A549 (cell line): Measurements from ENCODE around the gene TNFSF15. TPM values are rescaled to one million over a fixed set of nuclear protein-coding genes. Genes with fewer than 3 reads are reported as not detected.

Experiments
- ATAC-seq, 2 experiments: fragments of 200-7000 bp in 1 of 2; fragments of >200 bp in 1 of 2; cut with Nextera tagmentation in 1 of 2; cut with Tn5 transposase in 1 of 2; 3 replicates each; pipeline versions ENCODE4 v1.8.0 to v1.9.1; 2018 to 2020; ENCODE audit warnings: mild to moderate bottlenecking in 1 of 2, moderate library complexity in 1 of 2
- CTCF ChIA-PET: fragments of 300-600 bp; sonication (Branson Sonifier 250); formaldehyde crosslinking; extraction: SDS; loops from one replicate; lab custom pipeline; 2021; ENCODE audit warnings: antibody characterized with exemption, inconsistent platforms; lab: Yijun Ruan, JAX
- POLR2A ChIA-PET: fragments of 350-600 bp; formaldehyde crosslinking; extraction: SDS; loops from one replicate; lab custom pipeline; 2021; ENCODE audit warnings: antibody characterized with exemption, inconsistent platforms; lab: Yijun Ruan, JAX
- DNase-seq, 2 experiments: peaks; one replicate each; pipeline versions ENCODE4 v3.0.0 to v3.0.0-alpha.2; 2011 to 2016; ENCODE audit warnings: low read depth in 1 of 2, low spot score in 1 of 2
- FAIRE-seq: peaks from 2 replicates; lab custom pipeline; 2011; peaks lifted over from hg19 to GRCh38; lab: Jason Lieb, UNC
- H3K27ac ChIP-seq, 2 experiments: fragments of >200 bp; sonication (Bioruptor Twin); formaldehyde crosslinking; 3 replicates each; pipeline ENCODE4 v1.5.1; 2016 to 2017
- H3K4me1 ChIP-seq: fragments of >200 bp; sonication (Bioruptor Twin); formaldehyde crosslinking; 3 replicates; pipeline ENCODE4 v1.6.1; 2016
- H3K4me2 ChIP-seq: fragments of >200 bp; sonication (Bioruptor Twin); formaldehyde crosslinking; 3 replicates; pipeline ENCODE4 v1.6.1; 2016
- H3K4me3 ChIP-seq: fragments of >200 bp; sonication (Bioruptor Twin); formaldehyde crosslinking; 3 replicates; pipeline ENCODE4 v1.5.1; 2016
- H3K9me3 ChIP-seq: fragments of >200 bp; sonication (Bioruptor Twin); formaldehyde crosslinking; 3 replicates; pipeline ENCODE4 v1.6.1; 2016
- CEBPB ChIP-seq, 2 experiments: fragments of >200 bp in 1 of 2; sonication (Bioruptor Twin) in 1 of 2; formaldehyde crosslinking in 1 of 2; IDR thresholded peaks; 2 replicates each; pipeline ENCODE4 v1.6.1; 2012 to 2016
- CHD4 ChIP-seq: fragments of 200-600 bp; sonication (generic); IDR thresholded peaks from 2 replicates; pipeline ENCODE4 v1.6.1; 2016; ENCODE audit warnings: antibody characterized with exemption, mild to moderate bottlenecking, borderline replicate concordance
- E2F6 ChIP-seq: IDR thresholded peaks from 2 replicates; pipeline ENCODE4 v1.6.1; 2012; ENCODE audit warnings: low read depth, borderline replicate concordance
- EHMT2 ChIP-seq: fragments of 200-600 bp; sonication (generic); IDR thresholded peaks from 2 replicates; pipeline ENCODE4 v1.6.1; 2016; ENCODE audit warnings: antibody characterized with exemption, low read depth, mild to moderate bottlenecking, moderate library complexity
- ESRRA ChIP-seq: fragments of 150-350 bp; IDR thresholded peaks from 2 replicates; pipeline ENCODE4 v1.6.1; 2014; ENCODE audit warnings: mild to moderate bottlenecking, low read length, borderline replicate concordance
- GATA3 ChIP-seq: IDR thresholded peaks from 2 replicates; pipeline ENCODE4 v1.6.1; 2012; ENCODE audit warnings: borderline replicate concordance
- HDAC2 ChIP-seq: fragments of 200-600 bp; sonication (generic); IDR thresholded peaks from 2 replicates; pipeline ENCODE4 v1.6.1; 2016
- HOXA7 ChIP-seq: fragments of 250-450 bp; sonication (Bioruptor Pico); IDR thresholded peaks from 2 replicates; pipeline ENCODE4 v1.5.0; 2020; ENCODE audit warnings: mild to moderate bottlenecking, moderate library complexity
- HOXB5 ChIP-seq: fragments of 250-450 bp; sonication (Bioruptor Pico); IDR thresholded peaks from 2 replicates; pipeline ENCODE4 v1.5.0; 2020; ENCODE audit warnings: mild to moderate bottlenecking, moderate library complexity
- JUN ChIP-seq, 2 experiments: fragments of >200 bp; sonication (Bioruptor Twin); formaldehyde crosslinking; IDR thresholded peaks; 2 replicates in 1 of 2; 3 replicates in 1 of 2; pipeline ENCODE4 v1.6.1; 2016 to 2017
- KDM5A ChIP-seq: fragments of 200-600 bp; sonication (generic); IDR thresholded peaks from 2 replicates; pipeline ENCODE4 v1.6.1; 2016; ENCODE audit warnings: antibody characterized with exemption, mild to moderate bottlenecking
- MAFK ChIP-seq: fragments of 450-650 bp; IDR thresholded peaks from 2 replicates; pipeline ENCODE4 v1.6.1; 2014; ENCODE audit not compliant: partially characterized antibody
- MAZ ChIP-seq: fragments of 150-350 bp; IDR thresholded peaks from 2 replicates; pipeline ENCODE4 v1.6.1; 2014; ENCODE audit warnings: antibody characterized with exemption, low read depth, low read length, borderline replicate concordance
- NR3C1 ChIP-seq: fragments of >200 bp; sonication (Bioruptor Twin); formaldehyde crosslinking; IDR thresholded peaks from 3 replicates; pipeline ENCODE4 v1.6.1; 2017
- POLR2A ChIP-seq: IDR thresholded peaks from 2 replicates; pipeline ENCODE4 v1.6.1; 2012; ENCODE audit warnings: mild to moderate bottlenecking, low read length
- RNF2 ChIP-seq: fragments of 200-600 bp; sonication (generic); IDR thresholded peaks from 2 replicates; pipeline ENCODE4 v1.6.1; 2016; ENCODE audit warnings: low read depth, mild to moderate bottlenecking, antibody characterized with exemption, moderate library complexity, borderline replicate concordance
- SMC3 ChIP-seq: fragments of >200 bp; sonication (Bioruptor Twin); formaldehyde crosslinking; IDR thresholded peaks from 3 replicates; pipeline ENCODE4 v1.6.1; 2018; ENCODE audit warnings: inconsistent platforms
- ZC3H11A ChIP-seq: fragments of 450-650 bp; IDR thresholded peaks from 2 replicates; pipeline ENCODE4 v1.6.1; 2014; ENCODE audit warnings: antibody characterized with exemption, mild to moderate bottlenecking
- WGBS: methylation state at CpG from one replicate; pipeline ENCODE4 v1.1.6; 2017; ENCODE audit errors: missing lambda C conversion rate; 5-methylcytosine and 5-hydroxymethylcytosine counted together
- polyA plus RNA-seq, 4 experiments: library from polyadenylated mRNA; depleted of rRNA in 3 of 4; stranded (reverse); fragments of >200 nt; fragmentation: RNase III in 1 of 4; extraction: RNeasy Plus Mini Kit Qiagen cat#74134 plus additional on column Dnase treatment in 1 of 4; gene quantifications; 2 replicates in 3 of 4; 3 replicates in 1 of 4; pipeline ENCODE4 v1.2.3, GENCODE V29; 2011 to 2017
- TF ChIP-seq, protein P1 (sequence below): IDR thresholded peaks from 2 replicates; pipeline ENCODE4 v1.6.1; 2012
- TF ChIP-seq, protein P2 (sequence below): fragments of 450-650 bp; IDR thresholded peaks from 2 replicates; pipeline ENCODE4 v1.6.1; 2014; ENCODE audit warnings: antibody characterized with exemption

The TNFSF15 gene
- polyA plus RNA-seq, 2 of the 4 experiments (the other 2 are of a cell fraction), result 2.8 to 5.6 TPM

DNA sequence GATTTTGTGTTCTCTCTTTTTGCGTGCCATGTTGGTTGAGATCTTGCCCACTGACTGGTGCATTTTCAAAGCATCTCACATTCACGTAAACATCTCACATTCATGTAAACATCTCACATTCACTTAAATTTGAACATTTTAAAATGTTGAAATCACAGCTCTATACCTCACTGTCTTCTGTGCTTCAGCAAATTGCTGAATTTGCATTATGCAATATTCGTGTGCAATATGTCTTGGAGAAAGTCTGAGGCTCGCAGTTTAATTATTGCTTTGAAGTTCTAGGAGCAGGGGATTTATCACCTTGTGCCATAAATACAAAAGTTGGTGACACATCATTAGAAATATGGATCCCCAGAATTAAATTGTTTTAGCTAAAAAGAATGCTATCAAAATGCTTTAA is 42.6 kb downstream of the TNFSF15 start:
- no peaks in the 10 kb centered on the region for H3K4me1 ChIP-seq
- no peak overlapping the region for H3K4me2 ChIP-seq
- H3K27ac ChIP-seq, result no peak overlapping the region
- no peaks in the 10 kb centered on the region; the same call in 2 of the 3 replicates for H3K9me3 ChIP-seq
- TF ChIP-seq MAFK, result peak; percentile 88
- no peak for TF ChIP-seq RNF2
- no peak for FAIRE-seq
- POLR2A ChIA-PET, result no interaction called here
- H3K4me3 ChIP-seq, result no peak overlapping the region
- ATAC-seq, result no peak
- DNase-seq, result no peak
- WGBS, result 80% methylated on average over 4 of the region's 4 CpGs
- CTCF ChIA-PET, result interaction anchor here (0.9 to 2.4 kb wide), 6 partner anchors 11 to 148 kb away, joined by 3 to 5 read pairs (median 4); no protein-coding TSS in a partner anchor

DNA sequence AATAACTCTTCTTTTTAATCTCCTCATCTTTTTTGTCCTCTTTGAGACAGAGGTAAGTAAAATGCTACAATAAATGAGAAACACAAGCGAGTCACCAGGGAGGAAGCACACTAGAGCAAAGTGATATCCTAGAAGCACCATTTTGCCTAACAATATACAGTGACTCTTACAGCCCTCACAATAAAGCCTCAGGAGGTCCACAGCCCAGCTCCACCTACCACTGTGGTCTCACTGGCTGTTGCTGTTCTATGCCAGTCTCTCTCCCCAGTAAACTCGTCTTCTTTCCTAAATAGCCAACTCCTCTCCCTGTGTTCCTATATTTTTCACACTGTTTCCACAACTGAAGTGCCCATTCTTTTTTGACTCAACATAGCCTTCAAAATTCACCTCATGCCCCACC is 44.3 kb downstream of the TNFSF15 start:
- TF ChIP-seq, protein P1, sequence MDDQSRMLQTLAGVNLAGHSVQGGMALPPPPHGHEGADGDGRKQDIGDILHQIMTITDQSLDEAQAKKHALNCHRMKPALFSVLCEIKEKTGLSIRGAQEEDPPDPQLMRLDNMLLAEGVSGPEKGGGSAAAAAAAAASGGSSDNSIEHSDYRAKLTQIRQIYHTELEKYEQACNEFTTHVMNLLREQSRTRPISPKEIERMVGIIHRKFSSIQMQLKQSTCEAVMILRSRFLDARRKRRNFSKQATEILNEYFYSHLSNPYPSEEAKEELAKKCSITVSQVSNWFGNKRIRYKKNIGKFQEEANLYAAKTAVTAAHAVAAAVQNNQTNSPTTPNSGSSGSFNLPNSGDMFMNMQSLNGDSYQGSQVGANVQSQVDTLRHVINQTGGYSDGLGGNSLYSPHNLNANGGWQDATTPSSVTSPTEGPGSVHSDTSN, result no peak
- TF ChIP-seq RNF2 (no peak), EHMT2 (no peak), NR3C1 (no peak), KDM5A (no peak), GATA3 (no peak)
- TF ChIP-seq, all 56 proteins: peak for 0
- CTCF ChIA-PET, result no interaction called here
- POLR2A ChIA-PET, result no interaction called here
- WGBS, result 67% methylated on average over 2 of the region's 2 CpGs
- no peak for FAIRE-seq
- ATAC-seq, result no peak
- no peak overlapping the region for H3K4me3 ChIP-seq
- DNase-seq, result no peak
- no peak overlapping the region for H3K4me2 ChIP-seq
- no peaks in the 10 kb centered on the region; the same call in 2 of the 3 replicates for H3K9me3 ChIP-seq
- H3K27ac ChIP-seq, result no peak overlapping the region
- no peaks in the 10 kb centered on the region for H3K4me1 ChIP-seq

DNA sequence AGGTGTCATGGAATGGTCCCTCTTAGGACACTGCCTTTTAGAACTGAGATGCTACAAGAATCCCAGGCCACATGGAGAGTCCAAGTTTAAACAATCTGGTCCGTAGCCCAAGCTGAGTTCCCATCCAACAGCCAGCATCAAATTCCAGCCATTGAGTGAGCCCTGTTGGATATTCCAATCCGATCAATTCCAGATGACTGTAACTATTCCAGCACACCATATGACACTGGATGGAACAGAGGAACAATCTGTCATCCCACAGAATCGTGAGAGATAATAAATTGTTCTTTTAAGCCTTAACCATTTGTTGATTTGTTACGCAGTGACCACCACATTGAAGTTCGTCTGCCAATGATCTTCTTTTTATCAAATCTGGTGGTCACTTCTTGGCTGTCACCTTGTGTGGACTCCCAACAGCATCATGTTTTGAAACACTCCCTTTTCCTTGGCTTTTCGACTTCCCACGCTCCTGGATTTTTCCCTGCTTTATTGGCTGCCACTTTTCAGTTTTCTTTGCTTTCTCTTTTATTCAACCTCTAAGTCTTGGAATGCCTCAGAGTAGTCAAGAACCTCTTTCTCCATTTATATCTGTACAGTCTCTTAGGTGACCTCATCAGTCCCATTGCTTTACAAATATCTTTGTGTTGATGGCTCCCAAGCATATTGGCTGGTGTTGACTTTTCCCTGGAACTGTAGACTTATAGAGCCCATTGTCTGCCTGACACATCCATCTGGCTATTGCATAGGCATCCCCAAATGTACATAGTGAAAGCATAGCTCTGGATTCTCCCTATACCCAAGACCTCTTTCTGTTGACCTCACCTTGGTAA is 46.1 kb downstream of the TNFSF15 start:
- POLR2A ChIA-PET, result no interaction called here
- no peak overlapping the region for H3K4me2 ChIP-seq
- no peaks in the 10 kb centered on the region; the same call in 2 of the 3 replicates for H3K9me3 ChIP-seq
- no peak overlapping the region for H3K27ac ChIP-seq
- TF ChIP-seq JUN (IDR thresholded peaks at IDR 0.05) (no peak), CHD4 (no peak), CEBPB (IDR thresholded peaks at IDR 0.05) (no peak), ZC3H11A (no peak)
- TF ChIP-seq, protein P2, sequence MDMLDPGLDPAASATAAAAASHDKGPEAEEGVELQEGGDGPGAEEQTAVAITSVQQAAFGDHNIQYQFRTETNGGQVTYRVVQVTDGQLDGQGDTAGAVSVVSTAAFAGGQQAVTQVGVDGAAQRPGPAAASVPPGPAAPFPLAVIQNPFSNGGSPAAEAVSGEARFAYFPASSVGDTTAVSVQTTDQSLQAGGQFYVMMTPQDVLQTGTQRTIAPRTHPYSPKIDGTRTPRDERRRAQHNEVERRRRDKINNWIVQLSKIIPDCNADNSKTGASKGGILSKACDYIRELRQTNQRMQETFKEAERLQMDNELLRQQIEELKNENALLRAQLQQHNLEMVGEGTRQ, result no peak
- ATAC-seq, result no peak
- 61% methylated on average over 7 of the region's 7 CpGs for WGBS
- CTCF ChIA-PET, result interaction anchor here (0.9 to 1.9 kb wide), 3 partner anchors 79 to 151 kb away, joined by 3 to 5 read pairs (median 3); no protein-coding TSS in a partner anchor
- no peaks in the 10 kb centered on the region for H3K4me1 ChIP-seq
- FAIRE-seq, result no peak
- no peak overlapping the region for H3K4me3 ChIP-seq
- DNase-seq, result no peak

GRCh38 chr9:114757984-114758383 is 47.9 kb downstream of the TNFSF15 start:
- Histone ChIP-seq H3K4me2 (no peak overlapping the region), H3K9me3 (no peaks in the 10 kb centered on the region; the same call in 2 of the 3 replicates), H3K27ac (no peak overlapping the region), H3K4me1 (no peaks in the 10 kb centered on the region), H3K4me3 (no peak overlapping the region)
- POLR2A ChIA-PET, result no interaction called here
- DNase-seq (no peak), ATAC-seq (no peak), FAIRE-seq (no peak)
- WGBS, result 68% methylated on average over 9 of the region's 9 CpGs
- CTCF ChIA-PET, result interaction anchor here (1.3 kb wide), 1 partner anchor 153 kb away, joined by 5 read pairs; no protein-coding TSS in a partner anchor
- TF ChIP-seq ESRRA, result no peak
- no peak for TF ChIP-seq MAZ
- no peak for TF ChIP-seq MAFK
- no peak for TF ChIP-seq HOXB5
- TF ChIP-seq SMC3, result no peak
- no peak for TF ChIP-seq HOXA7
- TF ChIP-seq ZC3H11A, result no peak
- no peak for TF ChIP-seq E2F6
- no peak for TF ChIP-seq POLR2A
- TF ChIP-seq HDAC2, result no peak
- no peak for TF ChIP-seq GATA3
- TF ChIP-seq, all 56 proteins: peak for 0
